ENCODE results near the gene ADGRL3.
"Not testable (repeated sequence)": the region's sequence is repeated elsewhere in the genome, so short reads cannot be mapped to it uniquely, and the experiment has no call there.

ADGRL3 gene

GRCh38 chr4:61851126-61851525 lies 651.0 kb downstream of the ADGRL3 start:
- in situ Hi-C loops (cut with HindIII; ENCODE audit: low sequenced_read_pairs): no loop called here
- no peak for DNase-seq (ENCODE audit: low read depth, low spot score)
- no peak for TF ChIP-seq CTCF (IDR thresholded peaks at IDR 0.05; ENCODE audit: low read depth, low read length)
- no peak overlapping the region for H3K4me3 ChIP-seq (ENCODE audit: low read depth, low read length)

DNA sequence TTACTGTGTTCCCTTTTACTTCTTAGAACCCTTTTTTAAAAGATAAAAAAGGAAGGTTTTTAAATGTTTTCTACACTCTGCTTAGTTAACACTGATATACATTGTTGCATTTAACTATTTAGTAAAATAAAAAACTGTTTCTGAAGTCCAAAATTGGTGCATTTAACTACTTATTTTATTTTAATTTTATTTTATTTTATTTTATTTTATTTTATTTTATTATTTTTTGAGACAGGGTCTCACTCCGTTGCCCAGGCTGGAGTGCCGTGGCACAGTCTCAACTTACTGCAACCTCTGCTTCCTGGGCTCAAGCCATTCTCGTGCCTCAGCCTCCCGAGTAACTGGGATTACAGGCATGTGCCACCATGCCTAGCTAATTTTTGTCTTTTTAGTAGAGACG lies 652.0 kb downstream of the ADGRL3 start:
- in situ Hi-C loops (cut with HindIII; ENCODE audit: low sequenced_read_pairs); DNase-seq (ENCODE audit: low read depth, low spot score); H3K4me3 ChIP-seq (ENCODE audit: low read depth, low read length): not testable (repeated sequence)

GRCh38 chr4:61853041-61853440 lies 652.9 kb downstream of the ADGRL3 start:
- DNase-seq (ENCODE audit: low read depth, low spot score): no peak
- H3K4me3 ChIP-seq (ENCODE audit: low read depth, low read length): no peak overlapping the region
- TF ChIP-seq CTCF (IDR thresholded peaks at IDR 0.05; ENCODE audit: low read depth, low read length): no peak
- in situ Hi-C loops (cut with HindIII; ENCODE audit: low sequenced_read_pairs): no loop called here

GRCh38 chr4:61860376-61860775 lies 660.2 kb downstream of the ADGRL3 start:
- no peak for DNase-seq (ENCODE audit: low read depth, low spot score)
- no peak overlapping the region for H3K4me3 ChIP-seq (ENCODE audit: low read depth, low read length)
- no peak for TF ChIP-seq CTCF (IDR thresholded peaks at IDR 0.05; ENCODE audit: low read depth, low read length)
- in situ Hi-C loops (cut with HindIII; ENCODE audit: low sequenced_read_pairs): no loop called here

GRCh38 chr4:61864286-61864685 lies 664.2 kb downstream of the ADGRL3 start:
- no peak for DNase-seq (ENCODE audit: low read depth, low spot score)
- no peak overlapping the region for H3K4me3 ChIP-seq (ENCODE audit: low read depth, low read length)
- TF ChIP-seq CTCF (IDR thresholded peaks at IDR 0.05; ENCODE audit: low read depth, low read length): no peak
- in situ Hi-C loops (cut with HindIII; ENCODE audit: low sequenced_read_pairs): no loop called here

- no peak for DNase-seq (ENCODE audit: low read depth, low spot score)
- in situ Hi-C loops (cut with HindIII; ENCODE audit: low sequenced_read_pairs): no loop called here
- no peak for TF ChIP-seq CTCF (IDR thresholded peaks at IDR 0.05; ENCODE audit: low read depth, low read length)
- H3K4me3 ChIP-seq (ENCODE audit: low read depth, low read length): no peak overlapping the region
Measured at GRCh38 chr4:61866378-61867030, 666.4 kb downstream of the ADGRL3 start.

- in situ Hi-C loops (cut with HindIII; ENCODE audit: low sequenced_read_pairs): no loop called here
- H3K4me3 ChIP-seq (ENCODE audit: low read depth, low read length): no peak overlapping the region
- no peak for TF ChIP-seq CTCF (IDR thresholded peaks at IDR 0.05; ENCODE audit: low read depth, low read length)
- no peak for DNase-seq (ENCODE audit: low read depth, low spot score)
Measured at GRCh38 chr4:61872983-61873382, 672.9 kb downstream of the ADGRL3 start.
